A549 (cell line): ENCODE results near the gene ADGRL3. TPM values are rescaled to one million over a fixed set of nuclear protein-coding genes. Genes with fewer than 3 reads are reported as not detected.

Experiments
- ATAC-seq, 2 experiments: fragments of 200-7000 bp in 1 of 2; fragments of >200 bp in 1 of 2; cut with Nextera tagmentation in 1 of 2; cut with Tn5 transposase in 1 of 2; 3 replicates each; pipeline versions ENCODE4 v1.8.0 to v1.9.1; 2018 to 2020; ENCODE audit warnings: mild to moderate bottlenecking in 1 of 2, moderate library complexity in 1 of 2
- CTCF ChIA-PET: fragments of 300-600 bp; sonication (Branson Sonifier 250); formaldehyde crosslinking; extraction: SDS; loops from one replicate; lab custom pipeline; 2021; ENCODE audit warnings: antibody characterized with exemption, inconsistent platforms; lab: Yijun Ruan, JAX
- POLR2A ChIA-PET: fragments of 350-600 bp; formaldehyde crosslinking; extraction: SDS; loops from one replicate; lab custom pipeline; 2021; ENCODE audit warnings: antibody characterized with exemption, inconsistent platforms; lab: Yijun Ruan, JAX
- DNase-seq, 2 experiments: peaks; one replicate each; pipeline versions ENCODE4 v3.0.0 to v3.0.0-alpha.2; 2011 to 2016; ENCODE audit warnings: low read depth in 1 of 2, low spot score in 1 of 2
- FAIRE-seq: peaks from 2 replicates; lab custom pipeline; 2011; peaks lifted over from hg19 to GRCh38; lab: Jason Lieb, UNC
- H3K27ac ChIP-seq, 2 experiments: fragments of >200 bp; sonication (Bioruptor Twin); formaldehyde crosslinking; 3 replicates each; pipeline ENCODE4 v1.5.1; 2016 to 2017
- H3K4me1 ChIP-seq: fragments of >200 bp; sonication (Bioruptor Twin); formaldehyde crosslinking; 3 replicates; pipeline ENCODE4 v1.6.1; 2016
- H3K4me2 ChIP-seq: fragments of >200 bp; sonication (Bioruptor Twin); formaldehyde crosslinking; 3 replicates; pipeline ENCODE4 v1.6.1; 2016
- H3K4me3 ChIP-seq: fragments of >200 bp; sonication (Bioruptor Twin); formaldehyde crosslinking; 3 replicates; pipeline ENCODE4 v1.5.1; 2016
- H3K9me3 ChIP-seq: fragments of >200 bp; sonication (Bioruptor Twin); formaldehyde crosslinking; 3 replicates; pipeline ENCODE4 v1.6.1; 2016
- BHLHE40 ChIP-seq: IDR thresholded peaks from 2 replicates; pipeline ENCODE4 v1.6.1; 2012; ENCODE audit warnings: low read depth, low read length, inconsistent platforms
- CEBPB ChIP-seq, 2 experiments: fragments of >200 bp in 1 of 2; sonication (Bioruptor Twin) in 1 of 2; formaldehyde crosslinking in 1 of 2; IDR thresholded peaks; 2 replicates each; pipeline ENCODE4 v1.6.1; 2012 to 2016
- CHD2 ChIP-seq: fragments of 150-350 bp; IDR thresholded peaks from 2 replicates; pipeline ENCODE4 v1.6.1; 2014; ENCODE audit warnings: low read length; ENCODE audit not compliant: partially characterized antibody
- CHD4 ChIP-seq: fragments of 200-600 bp; sonication (generic); IDR thresholded peaks from 2 replicates; pipeline ENCODE4 v1.6.1; 2016; ENCODE audit warnings: antibody characterized with exemption, mild to moderate bottlenecking, borderline replicate concordance
- CTCF ChIP-seq: fragments of >200 bp; sonication (Bioruptor Twin); formaldehyde crosslinking; IDR thresholded peaks from 3 replicates; pipeline ENCODE4 v1.5.1; 2016
- E2F6 ChIP-seq: IDR thresholded peaks from 2 replicates; pipeline ENCODE4 v1.6.1; 2012; ENCODE audit warnings: low read depth, borderline replicate concordance
- EHF ChIP-seq: fragments of 250-450 bp; sonication (Bioruptor Pico); IDR thresholded peaks from 2 replicates; pipeline ENCODE4 v1.5.0; 2020; ENCODE audit warnings: mild to moderate bottlenecking
- EP300 ChIP-seq, 2 experiments: fragments of >200 bp; sonication (Bioruptor Twin); formaldehyde crosslinking; IDR thresholded peaks; 2 replicates in 1 of 2; 3 replicates in 1 of 2; pipeline ENCODE4 v1.6.1; 2016 to 2017
- HES2 ChIP-seq: fragments of >200 bp; sonication (Bioruptor Twin); formaldehyde crosslinking; IDR thresholded peaks from 2 replicates; pipeline ENCODE4 v1.6.1; 2016
- HOXA7 ChIP-seq: fragments of 250-450 bp; sonication (Bioruptor Pico); IDR thresholded peaks from 2 replicates; pipeline ENCODE4 v1.5.0; 2020; ENCODE audit warnings: mild to moderate bottlenecking, moderate library complexity
- HOXB5 ChIP-seq: fragments of 250-450 bp; sonication (Bioruptor Pico); IDR thresholded peaks from 2 replicates; pipeline ENCODE4 v1.5.0; 2020; ENCODE audit warnings: mild to moderate bottlenecking, moderate library complexity
- JUNB ChIP-seq: fragments of >200 bp; sonication (Bioruptor Twin); formaldehyde crosslinking; IDR thresholded peaks from 2 replicates; pipeline ENCODE4 v1.6.1; 2016
- MAZ ChIP-seq: fragments of 150-350 bp; IDR thresholded peaks from 2 replicates; pipeline ENCODE4 v1.6.1; 2014; ENCODE audit warnings: antibody characterized with exemption, low read depth, low read length, borderline replicate concordance
- NFE2L2 ChIP-seq: fragments of 150-350 bp; conservative IDR thresholded peaks from 2 replicates; pipeline ENCODE4 v1.6.1; 2014; ENCODE audit warnings: low read length
- NPAS2 ChIP-seq: fragments of 250-450 bp; sonication (Bioruptor Pico); IDR thresholded peaks from 2 replicates; pipeline ENCODE4 v1.8.0; 2022; ENCODE audit warnings: mild to moderate bottlenecking, moderate library complexity, borderline replicate concordance
- PBX3 ChIP-seq: IDR thresholded peaks from 2 replicates; pipeline ENCODE4 v1.6.1; 2012
- POLR2AphosphoS2 ChIP-seq: conservative IDR thresholded peaks from 2 replicates; pipeline ENCODE4 v1.6.1; 2012; ENCODE audit warnings: low read length, improper control_type of control experiment, inconsistent platforms
- RAD21 ChIP-seq, 2 experiments: fragments of >200 bp in 1 of 2; sonication (Bioruptor Twin) in 1 of 2; formaldehyde crosslinking in 1 of 2; IDR thresholded peaks in 1 of 2; conservative IDR thresholded peaks in 1 of 2; 2 replicates in 1 of 2; 3 replicates in 1 of 2; pipeline ENCODE4 v1.6.1; 2012 to 2018; ENCODE audit warnings: inconsistent platforms in 1 of 2
- RARB ChIP-seq: fragments of 250-450 bp; sonication (Bioruptor Pico); IDR thresholded peaks from 2 replicates; pipeline ENCODE4 v1.8.0; 2021; ENCODE audit warnings: mild to moderate bottlenecking, moderate library complexity
- RCOR1 ChIP-seq: fragments of 150-350 bp; IDR thresholded peaks from 2 replicates; pipeline ENCODE4 v1.6.1; 2014; ENCODE audit warnings: antibody characterized with exemption, low read length, low read depth
- REST ChIP-seq: fragments of 200-600 bp; sonication (generic); IDR thresholded peaks from 2 replicates; pipeline ENCODE4 v1.6.1; 2016; ENCODE audit warnings: antibody characterized with exemption, mild to moderate bottlenecking, moderate library complexity
- RFX5 ChIP-seq: fragments of 450-650 bp; IDR thresholded peaks from 2 replicates; pipeline ENCODE4 v1.7.1; 2014; ENCODE audit warnings: antibody characterized with exemption, mild to moderate bottlenecking, moderate library complexity
- SMC3 ChIP-seq: fragments of >200 bp; sonication (Bioruptor Twin); formaldehyde crosslinking; IDR thresholded peaks from 3 replicates; pipeline ENCODE4 v1.6.1; 2018; ENCODE audit warnings: inconsistent platforms
- SREBF2 ChIP-seq: fragments of 450-650 bp; IDR thresholded peaks from 2 replicates; pipeline ENCODE4 v1.6.1; 2014; ENCODE audit warnings: mild to moderate bottlenecking, moderate library complexity
- TFCP2L1 ChIP-seq: fragments of 250-450 bp; sonication (Bioruptor Pico); IDR thresholded peaks from 2 replicates; pipeline ENCODE4 v1.5.0; 2021; ENCODE audit warnings: mild to moderate bottlenecking
- USF2 ChIP-seq: fragments of 450-650 bp; IDR thresholded peaks from 2 replicates; pipeline ENCODE4 v1.6.1; 2014; ENCODE audit warnings: antibody characterized with exemption
- ZC3H11A ChIP-seq: fragments of 450-650 bp; IDR thresholded peaks from 2 replicates; pipeline ENCODE4 v1.6.1; 2014; ENCODE audit warnings: antibody characterized with exemption, mild to moderate bottlenecking
- ZFP36 ChIP-seq: fragments of 450-650 bp; IDR thresholded peaks from 2 replicates; pipeline ENCODE4 v1.6.1; 2014; ENCODE audit warnings: borderline replicate concordance; ENCODE audit not compliant: partially characterized antibody
- ZNF302 ChIP-seq: fragments of 250-450 bp; sonication (Bioruptor Pico); IDR thresholded peaks from 2 replicates; pipeline ENCODE4 v1.9.0; 2021; ENCODE audit warnings: inconsistent platforms, mild to moderate bottlenecking, moderate library complexity
- WGBS: methylation state at CpG from one replicate; pipeline ENCODE4 v1.1.6; 2017; ENCODE audit errors: missing lambda C conversion rate; 5-methylcytosine and 5-hydroxymethylcytosine counted together
- polyA plus RNA-seq, 4 experiments: library from polyadenylated mRNA; depleted of rRNA in 3 of 4; stranded (reverse); fragments of >200 nt; fragmentation: RNase III in 1 of 4; extraction: RNeasy Plus Mini Kit Qiagen cat#74134 plus additional on column Dnase treatment in 1 of 4; gene quantifications; 2 replicates in 3 of 4; 3 replicates in 1 of 4; pipeline ENCODE4 v1.2.3, GENCODE V29; 2011 to 2017

The ADGRL3 gene
- polyA plus RNA-seq, 2 of the 4 experiments (the other 2 are of a cell fraction), result 0.05 to 0.12 TPM

- TF ChIP-seq USF2 (no peak), POLR2AphosphoS2 (no peak), RCOR1 (no peak)
Measured at GRCh38 chr4:61293707-61294400, 93.7 kb downstream of the ADGRL3 start (continued).

- TF ChIP-seq ZNF302 (CRISPR knock-in tag) (no peak), CEBPB (IDR thresholded peaks at IDR 0.05) (no peak), ZC3H11A (no peak), RAD21 (conservative IDR thresholded peaks at IDR 0.05 in 1 of 2, IDR thresholded peaks at IDR 0.05 in 1 of 2) (no peak), SREBF2 (no peak), RCOR1 (no peak), EHF (CRISPR knock-in tag) (no peak), MAZ (no peak), EP300 (IDR thresholded peaks at IDR 0.05) (no peak), SMC3 (no peak), JUNB (no peak), BHLHE40 (no peak), NFE2L2 (no peak), NPAS2 (CRISPR knock-in tag) (no peak), RFX5 (no peak), CHD4 (no peak), HES2 (no peak), RARB (CRISPR knock-in tag) (no peak), TFCP2L1 (no peak), HOXA7 (no peak)
- TF ChIP-seq, all 56 proteins: peak for 0
- Histone ChIP-seq H3K27ac (no peak overlapping the region), H3K4me1 (no peaks in the 10 kb centered on the region), H3K4me3 (no peak overlapping the region), H3K4me2 (no peak overlapping the region), H3K9me3 (no peaks in the 10 kb centered on the region)
- ATAC-seq, result no peak
- DNase-seq, result no peak
- FAIRE-seq, result no peak
- ChIA-PET CTCF (no interaction called here), POLR2A (no interaction called here)
- 62% methylated on average over 6 of the region's 6 CpGs for WGBS
Measured at GRCh38 chr4:61294936-61295335, 94.8 kb downstream of the ADGRL3 start.

GRCh38 chr4:61296144-61296543 is 96.0 kb downstream of the ADGRL3 start:
- WGBS, result 45% methylated on average over 2 of the region's 2 CpGs
- no peak for TF ChIP-seq SMC3
- TF ChIP-seq CTCF, result no peak
- TF ChIP-seq ZFP36, result no peak
- no peak for TF ChIP-seq SREBF2
- no peak for TF ChIP-seq PBX3
- TF ChIP-seq EHF (CRISPR knock-in tag), result no peak
- no peak for TF ChIP-seq CHD2
- no peak for TF ChIP-seq E2F6
- TF ChIP-seq HOXB5 (CRISPR knock-in tag), result no peak
- no peak for TF ChIP-seq REST

More at GRCh38 chr4:61296144-61296543, 96.0 kb downstream of the ADGRL3 start:
- CTCF ChIA-PET, result no interaction called here
- DNase-seq (no peak), FAIRE-seq (no peak), ATAC-seq (no peak)
- H3K4me1 ChIP-seq, result no peaks in the 10 kb centered on the region
- no peak overlapping the region for H3K4me3 ChIP-seq
- H3K27ac ChIP-seq, result no peak overlapping the region
- no peak overlapping the region for H3K4me2 ChIP-seq
- H3K9me3 ChIP-seq, result no peaks in the 10 kb centered on the region
- POLR2A ChIA-PET, result no interaction called here
